Fibroblast of lung (primary cell): ENCODE results near the gene MYPN.

ENCODE experiments used
- CTCF ChIP-seq, 2 donors: IDR thresholded peaks in 1 of 2; conservative IDR thresholded peaks in 1 of 2; 1 replicate in 1 of 2; 2 replicates in 1 of 2; pipeline ENCODE4 v1.5.1; 2011 to 2012; ENCODE audit warnings: low read length in 2 of 2, control low read depth in 1 of 2, inconsistent platforms in 1 of 2, low read depth in 1 of 2, mild to moderate bottlenecking in 1 of 2
- EZH2 ChIP-seq: IDR thresholded peaks from 2 replicates; pipeline ENCODE4 v1.5.1; 2012; ENCODE audit warnings: low read length, control low read depth, mild to moderate bottlenecking; ENCODE audit errors: missing control alignments

GRCh38 chr10:68218786-68219185 lies 109.5 kb downstream of the MYPN start:
- TF ChIP-seq CTCF (conservative IDR thresholded peaks at IDR 0.05 in 1 of 2, IDR thresholded peaks at IDR 0.05 in 1 of 2; ENCODE audit: low read depth in 1 of 2, low read length in 2 of 2) (no peak), EZH2 (no peak)
